Activated T-cell treated with anti-CD3 and anti-CD28 coated beads for 4 hours (primary cell): ENCODE measurements around the gene GRIK4.

Experiments
- DNase-seq: peaks from one replicate; pipeline ENCODE4 v3.0.0-alpha.2; 2020

Gene GRIK4

GRCh38 chr11:120863359-120863758 lies 351.8 kb downstream of the GRIK4 start:
- no peak for DNase-seq

- no peak for DNase-seq
These were observed 355.5 kb downstream of the GRIK4 start for GRCh38 chr11:120867024-120867423.

GRCh38 chr11:120867531-120867930 lies 356.0 kb downstream of the GRIK4 start:
- no peak for DNase-seq

DNA sequence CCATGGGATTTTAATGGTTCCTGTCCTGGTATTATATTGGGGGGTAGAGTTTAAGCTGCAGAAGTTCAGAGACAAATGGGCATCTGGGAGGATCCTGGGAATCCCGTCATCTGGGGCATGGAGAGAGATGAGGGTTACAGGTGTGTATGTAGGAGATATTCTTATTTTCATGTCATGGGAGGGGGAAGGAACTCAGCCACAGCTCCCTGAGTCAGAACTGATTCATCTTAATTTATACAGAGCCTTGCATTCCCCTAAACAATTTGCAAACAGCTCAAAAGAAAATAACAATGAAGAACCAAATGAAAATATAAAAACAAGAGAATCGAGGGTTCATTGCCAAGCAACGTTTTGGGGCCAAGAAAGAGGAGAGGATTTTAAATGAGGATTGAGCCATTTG lies 356.4 kb downstream of the GRIK4 start:
- no peak for DNase-seq

GRCh38 chr11:120869097-120869496 lies 357.5 kb downstream of the GRIK4 start:
- DNase-seq: no peak

DNA sequence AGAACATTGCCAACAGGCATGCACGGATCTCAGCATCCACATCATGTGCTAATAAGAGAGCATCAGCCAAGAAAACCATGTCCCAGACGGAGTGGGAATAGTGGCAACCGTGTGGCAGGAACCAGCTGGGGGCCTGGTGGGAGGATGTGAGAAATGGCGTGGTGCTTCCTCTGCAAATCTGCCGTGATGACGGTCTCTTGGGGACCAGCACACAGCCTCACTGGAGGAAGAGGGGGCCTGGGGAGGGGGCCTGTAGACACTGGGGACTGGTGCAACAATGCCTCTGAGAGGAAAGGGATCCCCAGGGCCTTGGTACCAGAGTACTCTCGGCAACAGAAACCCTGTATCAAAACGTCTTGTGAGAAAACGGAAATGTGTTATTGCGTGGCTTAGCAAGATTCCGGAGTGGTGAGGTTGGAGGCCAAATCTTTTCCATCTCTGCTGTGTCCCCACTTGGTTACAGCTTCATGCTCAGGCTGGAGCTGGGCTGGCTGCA lies 358.0 kb downstream of the GRIK4 start:
- DNase-seq: no peak

GRCh38 chr11:120871194-120871593 lies 359.6 kb downstream of the GRIK4 start:
- no peak for DNase-seq

DNA sequence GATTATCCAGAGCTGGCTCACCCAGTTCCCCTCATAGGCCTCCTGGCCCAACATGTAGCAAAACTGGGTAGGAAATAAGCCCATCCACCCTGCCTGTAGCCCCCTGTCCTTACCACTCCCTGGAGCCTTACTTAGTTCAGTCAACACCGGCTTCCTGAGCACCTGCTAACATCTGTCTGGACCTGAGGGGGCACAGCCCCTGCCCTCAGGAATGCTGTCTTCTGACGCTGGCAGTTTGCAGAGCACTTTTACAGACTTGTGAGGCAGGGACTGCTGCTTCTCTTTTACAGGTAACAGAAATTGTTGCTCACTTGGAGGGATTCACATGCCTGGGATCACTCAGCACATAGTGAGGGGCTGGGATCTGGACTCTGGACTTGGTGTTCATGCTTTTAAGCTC lies 360.4 kb downstream of the GRIK4 start:
- DNase-seq: no peak

GRCh38 chr11:120873966-120874735 lies 362.6 kb downstream of the GRIK4 start:
- DNase-seq: no peak

- no peak for DNase-seq
These were observed 364.4 kb downstream of the GRIK4 start for GRCh38 chr11:120875986-120876385.

DNA sequence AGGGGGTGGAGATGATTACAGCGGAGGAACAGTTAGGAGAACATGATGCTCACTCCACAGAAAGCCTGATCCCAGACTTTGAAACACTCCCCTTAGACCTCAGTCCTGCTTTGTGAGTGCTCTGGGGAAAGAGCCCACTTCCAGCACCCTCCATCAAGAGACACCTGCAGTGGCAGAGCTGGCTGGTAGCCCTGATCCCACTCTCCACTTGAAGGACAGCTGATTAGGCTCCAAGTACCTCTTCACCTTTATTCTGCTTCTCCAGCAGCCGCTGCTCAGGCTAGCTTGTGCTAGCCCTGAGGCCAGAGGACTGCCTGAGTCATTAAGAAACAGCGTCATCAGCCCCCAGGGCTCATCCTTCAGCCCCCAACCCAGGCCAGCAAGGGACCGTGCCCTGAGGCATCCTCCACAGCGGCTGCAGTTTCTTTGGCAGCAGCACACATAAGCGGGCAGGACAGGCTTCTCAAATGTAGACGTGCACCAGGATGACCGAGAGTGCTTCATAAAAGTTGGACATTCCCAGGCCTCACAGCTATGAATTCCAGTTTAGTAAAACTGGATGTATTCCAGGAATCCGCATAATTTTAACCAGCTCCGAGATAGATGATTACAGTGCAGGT lies 366.3 kb downstream of the GRIK4 start:
- DNase-seq: no peak

DNA sequence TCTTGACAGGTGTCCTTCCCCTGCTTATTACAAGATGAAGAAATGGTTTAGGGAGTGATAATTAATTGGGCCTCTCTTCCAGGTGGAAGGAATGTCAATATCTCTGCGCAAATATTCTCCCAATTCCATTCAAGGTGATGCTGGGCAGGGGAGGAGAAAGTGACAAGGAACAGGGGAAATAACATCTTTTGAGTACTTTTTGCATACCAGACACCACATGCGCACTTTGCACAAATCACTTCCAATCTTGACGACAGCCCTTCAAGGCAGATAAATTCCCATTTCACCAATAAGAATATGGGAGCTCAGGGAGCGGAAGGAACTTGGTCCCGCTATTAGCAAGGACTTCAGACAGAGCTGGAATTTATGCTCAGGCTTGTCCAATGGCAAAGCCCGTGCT lies 367.2 kb downstream of the GRIK4 start:
- DNase-seq: no peak

DNA sequence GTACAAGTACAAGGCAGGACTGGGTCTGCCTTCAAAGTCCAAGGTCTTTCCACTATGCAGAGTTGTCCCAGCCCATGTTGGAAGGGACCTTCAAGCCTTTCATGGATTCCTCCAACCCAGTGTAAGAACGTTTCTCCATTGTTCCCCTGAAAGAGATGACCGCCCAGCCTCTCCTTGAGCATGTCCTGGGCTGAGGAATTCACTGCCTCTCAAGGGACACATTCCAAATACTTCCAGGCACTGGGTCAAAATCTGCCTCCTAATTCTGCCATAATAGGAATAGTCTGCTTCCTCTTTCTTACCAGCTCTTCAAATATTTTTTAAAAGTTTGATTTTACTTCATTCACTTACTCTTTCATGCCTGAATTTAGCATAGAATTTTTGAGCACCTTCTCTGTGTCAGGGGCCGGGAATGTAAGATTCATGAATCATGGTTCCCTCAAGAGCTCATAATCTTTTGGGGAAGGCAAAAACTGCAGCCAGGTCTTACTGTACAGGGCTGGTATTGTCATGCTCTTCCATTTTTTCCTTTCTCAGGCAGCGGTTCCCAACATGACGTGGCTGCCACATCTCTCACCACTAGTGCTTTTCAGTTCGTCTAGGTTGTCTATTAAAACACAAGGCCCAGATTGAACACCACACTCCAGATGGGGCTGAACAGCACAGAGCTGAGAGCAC lies 369.1 kb downstream of the GRIK4 start:
- no peak for DNase-seq

GRCh38 chr11:120881596-120881995 lies 370.0 kb downstream of the GRIK4 start:
- DNase-seq: no peak

GRCh38 chr11:120882175-120882574 lies 370.6 kb downstream of the GRIK4 start:
- DNase-seq: no peak

- no peak for DNase-seq
These were observed 372.0 kb downstream of the GRIK4 start for GRCh38 chr11:120883404-120884080.

DNA sequence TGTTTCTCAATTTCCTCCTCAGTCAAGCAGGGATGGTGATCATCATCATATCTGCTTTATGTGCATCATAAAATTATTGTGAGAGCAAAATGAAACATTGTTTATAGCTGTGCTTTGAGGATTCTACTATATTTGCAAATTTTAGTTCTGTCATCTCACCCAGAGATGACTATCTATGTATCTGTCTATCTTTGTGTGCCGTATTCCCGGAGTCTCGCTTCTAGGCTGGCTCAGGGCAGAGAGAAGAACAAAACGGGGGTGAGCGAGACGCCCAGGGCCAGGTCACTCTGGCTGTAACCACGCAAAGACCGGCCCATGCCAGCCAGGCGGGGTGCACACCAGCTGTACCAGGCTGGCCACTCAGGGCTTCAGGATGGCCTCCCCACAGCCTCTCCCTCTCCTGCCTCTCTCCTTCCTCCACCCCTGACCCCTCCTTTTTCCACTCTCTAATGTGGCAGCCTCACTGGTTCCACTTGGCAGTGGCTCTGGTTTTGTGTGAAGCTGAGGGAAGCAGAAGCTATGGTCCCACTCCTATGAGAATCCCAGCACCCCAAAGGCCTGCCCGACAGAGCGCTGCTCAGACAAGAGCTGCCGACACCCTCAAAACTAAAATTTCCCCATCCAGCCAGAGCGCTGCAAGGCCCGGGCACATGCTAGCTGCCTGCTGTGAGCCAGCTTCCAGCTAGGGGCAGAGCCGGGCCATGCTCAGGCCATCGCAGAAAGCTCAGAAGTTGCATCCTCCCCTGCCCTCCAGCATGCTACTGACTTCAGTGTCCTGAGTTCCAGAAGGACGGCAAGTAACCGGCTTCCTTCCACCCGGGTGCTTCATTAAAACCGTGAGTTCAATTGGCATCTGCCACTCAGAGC lies 372.8 kb downstream of the GRIK4 start:
- no peak for DNase-seq

DNA sequence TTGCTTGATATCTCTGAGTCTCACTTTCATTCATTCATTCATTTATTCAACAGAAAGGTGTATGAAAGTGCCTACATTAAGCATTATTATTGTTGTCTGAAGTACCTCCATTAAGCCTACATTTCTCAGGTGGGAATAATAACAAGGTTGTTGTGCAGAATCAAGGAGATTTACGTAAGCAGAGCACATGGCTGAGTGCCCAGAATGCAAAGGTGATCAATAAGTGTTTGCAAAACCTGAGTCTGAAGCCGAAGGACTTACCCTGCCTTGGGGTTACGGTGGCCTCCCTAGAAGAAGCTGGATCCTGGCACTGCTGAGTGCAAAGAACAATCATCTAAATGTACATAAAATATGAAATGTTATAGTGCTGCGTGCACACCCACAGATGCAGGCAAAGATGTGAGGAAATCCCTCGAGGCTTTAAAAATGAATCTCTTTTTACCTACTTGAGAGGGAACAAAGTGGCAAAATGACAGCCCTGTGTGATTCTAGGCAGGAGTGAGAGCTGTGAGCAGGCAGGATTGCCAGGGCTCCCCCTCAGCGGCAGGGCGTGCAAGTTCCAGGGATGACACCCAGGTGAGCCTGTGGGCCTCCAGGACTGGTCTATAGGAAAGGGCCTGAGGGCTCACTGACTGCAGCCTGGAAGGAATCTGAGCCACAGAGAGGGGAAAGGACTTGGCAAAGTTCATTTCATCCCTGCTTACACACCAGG lies 379.2 kb downstream of the GRIK4 start:
- DNase-seq: no peak

GRCh38 chr11:120893440-120894201 lies 382.1 kb downstream of the GRIK4 start:
- no peak for DNase-seq

DNA sequence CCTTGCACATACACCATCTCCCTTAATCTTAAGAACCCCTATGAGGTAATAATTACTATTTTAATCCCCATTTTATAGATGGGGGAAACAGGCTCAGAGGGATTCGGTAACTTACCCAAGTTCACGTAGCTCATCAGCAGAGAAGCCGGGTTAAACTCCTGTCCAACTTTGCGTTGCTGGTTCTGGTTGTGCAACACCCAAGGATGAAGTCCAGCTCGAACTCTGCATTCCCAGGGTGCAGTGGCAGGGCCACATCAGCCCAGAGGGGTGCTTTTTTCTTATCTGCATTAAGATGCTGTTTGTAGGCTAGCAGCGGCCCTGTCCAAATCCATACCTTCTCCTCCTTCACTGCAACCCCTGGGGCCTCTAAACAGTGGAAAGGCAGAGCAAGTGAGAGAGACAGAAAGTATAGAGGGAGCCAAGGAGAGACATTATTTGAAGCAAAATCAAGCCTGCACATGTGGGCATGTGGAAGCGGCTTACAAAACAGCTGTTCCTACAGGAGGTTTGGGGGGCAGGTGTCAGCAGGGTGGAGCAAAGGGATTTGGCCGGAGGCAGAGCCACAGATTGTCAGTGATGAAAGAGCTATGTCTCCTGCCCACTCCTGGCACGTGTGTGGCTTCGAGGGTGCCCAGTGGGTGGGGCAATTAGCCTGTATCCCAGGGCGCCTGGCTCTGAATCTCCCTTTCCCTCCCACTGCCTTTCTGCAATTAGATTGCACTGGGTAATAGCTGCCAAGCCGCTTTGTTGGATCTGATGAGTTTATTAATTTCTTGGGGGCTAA lies 382.8 kb downstream of the GRIK4 start:
- DNase-seq: no peak
